Measurements from ENCODE around the gene SLC51B.

DNA sequence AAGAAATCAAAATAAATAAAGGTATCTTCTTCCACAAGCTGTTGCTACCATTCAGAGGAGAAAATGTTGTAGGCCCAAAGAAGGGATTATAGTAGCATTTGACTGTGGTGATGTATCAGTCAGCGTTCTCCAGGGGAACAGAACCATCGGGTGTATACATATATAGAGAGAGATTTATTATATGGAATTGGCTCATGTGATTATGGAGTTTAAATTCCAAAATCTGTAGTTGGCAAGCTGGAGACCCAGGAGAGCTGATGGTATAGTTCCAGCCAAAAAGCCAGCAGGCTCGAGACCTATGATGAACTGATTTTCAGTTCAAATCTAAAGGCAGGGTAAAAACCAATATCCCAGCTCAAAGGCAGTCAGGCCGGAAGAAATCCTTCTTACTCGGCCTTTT lies 48.1 kb upstream of the SLC51B start:
- no peak for TF ChIP-seq JUND (IDR thresholded peaks at IDR 0.05)
- TF ChIP-seq, protein P1, sequence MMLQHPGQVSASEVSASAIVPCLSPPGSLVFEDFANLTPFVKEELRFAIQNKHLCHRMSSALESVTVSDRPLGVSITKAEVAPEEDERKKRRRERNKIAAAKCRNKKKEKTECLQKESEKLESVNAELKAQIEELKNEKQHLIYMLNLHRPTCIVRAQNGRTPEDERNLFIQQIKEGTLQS (IDR thresholded peaks at IDR 0.05) = no peak
- no peak for TF ChIP-seq EZH2phosphoT487 (IDR thresholded peaks at IDR 0.05; ENCODE audit: borderline replicate concordance)
- TF ChIP-seq, protein P2, sequence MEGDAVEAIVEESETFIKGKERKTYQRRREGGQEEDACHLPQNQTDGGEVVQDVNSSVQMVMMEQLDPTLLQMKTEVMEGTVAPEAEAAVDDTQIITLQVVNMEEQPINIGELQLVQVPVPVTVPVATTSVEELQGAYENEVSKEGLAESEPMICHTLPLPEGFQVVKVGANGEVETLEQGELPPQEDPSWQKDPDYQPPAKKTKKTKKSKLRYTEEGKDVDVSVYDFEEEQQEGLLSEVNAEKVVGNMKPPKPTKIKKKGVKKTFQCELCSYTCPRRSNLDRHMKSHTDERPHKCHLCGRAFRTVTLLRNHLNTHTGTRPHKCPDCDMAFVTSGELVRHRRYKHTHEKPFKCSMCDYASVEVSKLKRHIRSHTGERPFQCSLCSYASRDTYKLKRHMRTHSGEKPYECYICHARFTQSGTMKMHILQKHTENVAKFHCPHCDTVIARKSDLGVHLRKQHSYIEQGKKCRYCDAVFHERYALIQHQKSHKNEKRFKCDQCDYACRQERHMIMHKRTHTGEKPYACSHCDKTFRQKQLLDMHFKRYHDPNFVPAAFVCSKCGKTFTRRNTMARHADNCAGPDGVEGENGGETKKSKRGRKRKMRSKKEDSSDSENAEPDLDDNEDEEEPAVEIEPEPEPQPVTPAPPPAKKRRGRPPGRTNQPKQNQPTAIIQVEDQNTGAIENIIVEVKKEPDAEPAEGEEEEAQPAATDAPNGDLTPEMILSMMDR (IDR thresholded peaks at IDR 0.05 in 2 of 3, conservative IDR thresholded peaks at IDR 0.05 in 1 of 3; ENCODE audit: borderline replicate concordance in 1 of 3, insufficient read depth in 1 of 3, low read depth in 2 of 3, low read length in 2 of 3) = no peak
- no peak for TF ChIP-seq CEBPB (IDR thresholded peaks at IDR 0.05; ENCODE audit: low read depth)
- TF ChIP-seq SIN3A (IDR thresholded peaks at IDR 0.05; ENCODE audit: low read depth) = no peak
- no peak for TF ChIP-seq POLR2AphosphoS5 (IDR thresholded peaks at IDR 0.05; ENCODE audit: low read depth, low read length)
- TF ChIP-seq POLR2A (IDR thresholded peaks at IDR 0.05; ENCODE audit: borderline replicate concordance, extremely low read depth, insufficient read depth, insufficient read length) = no peak
- no peak for TF ChIP-seq EZH2 (IDR thresholded peaks at IDR 0.05)
- TF ChIP-seq CBX3 (IDR thresholded peaks at IDR 0.05; ENCODE audit: low read depth) = no peak
- TF ChIP-seq, protein P3, sequence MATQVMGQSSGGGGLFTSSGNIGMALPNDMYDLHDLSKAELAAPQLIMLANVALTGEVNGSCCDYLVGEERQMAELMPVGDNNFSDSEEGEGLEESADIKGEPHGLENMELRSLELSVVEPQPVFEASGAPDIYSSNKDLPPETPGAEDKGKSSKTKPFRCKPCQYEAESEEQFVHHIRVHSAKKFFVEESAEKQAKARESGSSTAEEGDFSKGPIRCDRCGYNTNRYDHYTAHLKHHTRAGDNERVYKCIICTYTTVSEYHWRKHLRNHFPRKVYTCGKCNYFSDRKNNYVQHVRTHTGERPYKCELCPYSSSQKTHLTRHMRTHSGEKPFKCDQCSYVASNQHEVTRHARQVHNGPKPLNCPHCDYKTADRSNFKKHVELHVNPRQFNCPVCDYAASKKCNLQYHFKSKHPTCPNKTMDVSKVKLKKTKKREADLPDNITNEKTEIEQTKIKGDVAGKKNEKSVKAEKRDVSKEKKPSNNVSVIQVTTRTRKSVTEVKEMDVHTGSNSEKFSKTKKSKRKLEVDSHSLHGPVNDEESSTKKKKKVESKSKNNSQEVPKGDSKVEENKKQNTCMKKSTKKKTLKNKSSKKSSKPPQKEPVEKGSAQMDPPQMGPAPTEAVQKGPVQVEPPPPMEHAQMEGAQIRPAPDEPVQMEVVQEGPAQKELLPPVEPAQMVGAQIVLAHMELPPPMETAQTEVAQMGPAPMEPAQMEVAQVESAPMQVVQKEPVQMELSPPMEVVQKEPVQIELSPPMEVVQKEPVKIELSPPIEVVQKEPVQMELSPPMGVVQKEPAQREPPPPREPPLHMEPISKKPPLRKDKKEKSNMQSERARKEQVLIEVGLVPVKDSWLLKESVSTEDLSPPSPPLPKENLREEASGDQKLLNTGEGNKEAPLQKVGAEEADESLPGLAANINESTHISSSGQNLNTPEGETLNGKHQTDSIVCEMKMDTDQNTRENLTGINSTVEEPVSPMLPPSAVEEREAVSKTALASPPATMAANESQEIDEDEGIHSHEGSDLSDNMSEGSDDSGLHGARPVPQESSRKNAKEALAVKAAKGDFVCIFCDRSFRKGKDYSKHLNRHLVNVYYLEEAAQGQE (IDR thresholded peaks at IDR 0.05; ENCODE audit: low read depth) = no peak
- TF ChIP-seq ZNF274 (IDR thresholded peaks at IDR 0.05; ENCODE audit: low read depth, low read length) = no peak
- TF ChIP-seq, protein P4, sequence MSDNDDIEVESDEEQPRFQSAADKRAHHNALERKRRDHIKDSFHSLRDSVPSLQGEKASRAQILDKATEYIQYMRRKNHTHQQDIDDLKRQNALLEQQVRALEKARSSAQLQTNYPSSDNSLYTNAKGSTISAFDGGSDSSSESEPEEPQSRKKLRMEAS (IDR thresholded peaks at IDR 0.05) = no peak

Measured in HCT116 (cell line).